Testis (tissue), 2 donors: ENCODE measurements around the gene VPS36.

Experiments
- POLR2A ChIP-seq: fragments of 450-650 bp; IDR thresholded peaks from one replicate; pipeline ENCODE4 v1.6.1; 2017; ENCODE audit warnings: antibody characterized with exemption, mild to moderate bottlenecking, moderate library complexity
- TF ChIP-seq, protein P1 (sequence below), 3 experiments: fragments of 450-650 bp in 2 of 3; fragments of 200-600 bp in 1 of 3; sonication (generic) in 1 of 3; IDR thresholded peaks; one replicate each; pipeline ENCODE4 v1.5.1; 2016 to 2019; ENCODE audit warnings: antibody characterized with exemption in 3 of 3, mild to moderate bottlenecking in 2 of 3, moderate library complexity in 1 of 3

DNA sequence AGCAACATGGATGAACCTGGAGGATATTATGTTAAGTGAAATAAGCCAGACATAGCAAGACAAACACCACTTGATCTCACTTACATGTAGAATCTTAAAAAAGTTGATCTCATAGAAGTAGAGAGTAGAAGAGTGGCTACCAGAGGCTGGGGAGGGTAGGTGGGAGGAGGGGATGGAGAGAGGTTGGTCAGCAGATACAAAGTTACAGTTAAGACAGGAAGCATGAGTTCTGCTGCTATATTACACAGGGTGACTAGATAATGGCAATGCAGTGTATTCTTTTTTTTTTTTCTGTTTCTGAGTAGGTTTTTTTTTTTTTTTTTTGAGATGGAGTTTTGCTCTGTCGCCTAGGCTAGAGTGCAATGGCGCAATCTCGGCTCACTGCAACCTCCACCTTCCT lies 29.2 kb downstream of the VPS36 start:
- TF ChIP-seq, protein P1, sequence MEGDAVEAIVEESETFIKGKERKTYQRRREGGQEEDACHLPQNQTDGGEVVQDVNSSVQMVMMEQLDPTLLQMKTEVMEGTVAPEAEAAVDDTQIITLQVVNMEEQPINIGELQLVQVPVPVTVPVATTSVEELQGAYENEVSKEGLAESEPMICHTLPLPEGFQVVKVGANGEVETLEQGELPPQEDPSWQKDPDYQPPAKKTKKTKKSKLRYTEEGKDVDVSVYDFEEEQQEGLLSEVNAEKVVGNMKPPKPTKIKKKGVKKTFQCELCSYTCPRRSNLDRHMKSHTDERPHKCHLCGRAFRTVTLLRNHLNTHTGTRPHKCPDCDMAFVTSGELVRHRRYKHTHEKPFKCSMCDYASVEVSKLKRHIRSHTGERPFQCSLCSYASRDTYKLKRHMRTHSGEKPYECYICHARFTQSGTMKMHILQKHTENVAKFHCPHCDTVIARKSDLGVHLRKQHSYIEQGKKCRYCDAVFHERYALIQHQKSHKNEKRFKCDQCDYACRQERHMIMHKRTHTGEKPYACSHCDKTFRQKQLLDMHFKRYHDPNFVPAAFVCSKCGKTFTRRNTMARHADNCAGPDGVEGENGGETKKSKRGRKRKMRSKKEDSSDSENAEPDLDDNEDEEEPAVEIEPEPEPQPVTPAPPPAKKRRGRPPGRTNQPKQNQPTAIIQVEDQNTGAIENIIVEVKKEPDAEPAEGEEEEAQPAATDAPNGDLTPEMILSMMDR (IDR thresholded peaks at IDR 0.05): no peak
- no peak for TF ChIP-seq POLR2A
